RPMI8226 (cell line): ENCODE measurements around the gene SLC9C1.

Source experiments
- DNase-seq: peaks from one replicate; pipeline ENCODE4 v3.0.0-alpha.2; 2015

Gene SLC9C1

DNA sequence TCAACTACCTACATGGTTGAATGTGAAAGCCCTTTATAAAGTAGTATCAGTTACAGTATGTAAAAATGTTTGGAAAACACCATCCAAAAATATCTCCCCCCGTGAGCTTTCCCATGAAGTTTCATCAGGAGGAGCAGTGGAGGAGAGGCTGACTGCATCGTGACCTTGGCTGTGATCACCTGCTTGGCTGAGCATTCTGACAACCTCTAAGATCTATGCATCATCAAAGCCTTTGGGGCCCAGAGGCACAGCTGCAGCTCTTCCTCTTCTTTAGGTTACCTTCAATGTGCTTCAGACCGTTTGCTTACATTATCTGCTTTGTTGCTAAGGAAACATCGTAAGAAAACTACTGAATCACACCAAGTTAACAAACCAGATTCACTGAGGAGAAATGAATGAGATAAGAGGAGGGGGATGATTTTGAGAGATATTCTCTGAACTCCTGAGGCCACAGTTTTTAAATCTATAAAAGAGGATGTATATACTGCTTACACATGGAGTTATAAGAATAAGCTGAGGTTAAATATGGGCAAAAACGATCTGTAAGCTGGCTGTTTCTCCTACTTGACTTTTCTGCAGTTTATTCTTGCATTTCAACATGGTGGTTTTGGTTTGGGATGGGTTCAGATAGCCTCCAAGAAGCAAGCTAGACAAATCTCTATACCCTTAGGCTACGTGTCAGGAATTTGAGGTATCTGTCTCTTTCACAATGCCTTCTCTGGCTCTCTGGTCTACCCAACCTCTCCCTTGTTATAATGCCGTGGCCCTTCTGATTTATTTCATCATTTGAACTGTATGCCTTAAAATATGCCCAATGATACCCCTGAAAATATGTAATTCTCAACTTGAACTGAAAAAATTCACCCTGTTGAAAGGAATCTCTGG, 164.9 kb downstream of the SLC9C1 start:
- DNase-seq, result peak; percentile 32

DNA sequence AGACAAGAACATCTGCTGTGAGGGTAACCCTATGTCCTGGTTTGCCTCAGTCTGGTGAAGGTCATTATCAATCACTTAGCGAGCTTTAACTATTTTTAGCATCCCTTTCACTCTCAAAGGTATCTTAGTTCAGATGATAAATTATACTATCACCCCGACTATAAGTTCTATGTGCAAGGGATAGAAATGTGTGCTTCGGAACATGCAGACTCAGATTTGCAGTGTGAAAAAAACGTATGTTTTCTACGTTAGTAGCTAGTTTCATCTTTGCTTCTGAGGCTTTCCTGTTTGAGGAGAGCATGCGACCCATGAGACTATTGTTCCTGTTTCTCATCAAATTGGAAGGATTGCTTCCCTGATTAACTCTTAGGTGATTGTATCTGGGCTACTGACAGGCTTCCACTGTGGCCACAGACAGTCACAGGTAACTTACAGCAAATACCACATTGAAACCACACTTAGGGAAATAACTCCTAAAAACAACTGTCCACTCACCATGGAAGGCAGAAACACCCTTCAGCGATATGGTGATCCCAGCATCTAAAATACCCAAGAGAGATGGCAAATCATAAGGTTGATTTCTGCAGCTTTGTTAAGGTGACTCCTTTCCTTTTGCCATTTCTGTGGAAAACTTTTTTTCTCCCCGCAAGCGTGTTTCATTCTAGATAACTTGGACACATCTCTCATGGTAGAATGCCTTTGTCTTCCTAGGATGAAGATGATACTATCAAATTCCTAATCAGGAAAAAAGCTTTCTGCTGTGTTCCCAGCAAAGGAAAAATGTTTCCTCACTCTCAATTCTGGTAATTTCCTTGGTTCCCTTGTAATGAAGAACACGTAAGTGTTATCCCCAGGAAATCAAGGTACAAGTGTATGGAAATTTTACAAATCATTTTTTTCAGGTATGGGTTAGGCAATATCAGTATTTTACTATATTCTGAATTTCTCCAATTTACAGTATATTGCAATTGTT, 166.2 kb downstream of the SLC9C1 start:
- DNase-seq, result no peak

DNA sequence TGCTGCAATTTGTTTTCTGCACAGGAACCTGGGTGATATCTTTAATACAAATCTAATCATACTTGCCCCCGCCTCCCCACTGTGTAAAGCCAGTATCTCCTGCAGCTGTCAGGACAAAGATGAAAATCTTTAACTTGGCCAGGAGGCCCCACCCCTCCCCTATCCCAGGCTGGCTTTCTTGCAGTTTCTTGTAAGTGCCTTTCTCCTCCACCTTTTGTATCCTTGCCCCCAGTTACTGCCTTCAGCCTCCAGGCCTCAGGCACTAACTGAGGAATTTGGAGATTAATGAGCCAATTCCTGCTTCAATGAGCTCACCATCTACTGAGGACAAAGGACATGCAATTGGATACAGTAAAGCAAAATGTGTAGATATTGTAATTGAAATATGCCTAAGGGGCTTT, 167.5 kb downstream of the SLC9C1 start:
- no peak for DNase-seq

DNA sequence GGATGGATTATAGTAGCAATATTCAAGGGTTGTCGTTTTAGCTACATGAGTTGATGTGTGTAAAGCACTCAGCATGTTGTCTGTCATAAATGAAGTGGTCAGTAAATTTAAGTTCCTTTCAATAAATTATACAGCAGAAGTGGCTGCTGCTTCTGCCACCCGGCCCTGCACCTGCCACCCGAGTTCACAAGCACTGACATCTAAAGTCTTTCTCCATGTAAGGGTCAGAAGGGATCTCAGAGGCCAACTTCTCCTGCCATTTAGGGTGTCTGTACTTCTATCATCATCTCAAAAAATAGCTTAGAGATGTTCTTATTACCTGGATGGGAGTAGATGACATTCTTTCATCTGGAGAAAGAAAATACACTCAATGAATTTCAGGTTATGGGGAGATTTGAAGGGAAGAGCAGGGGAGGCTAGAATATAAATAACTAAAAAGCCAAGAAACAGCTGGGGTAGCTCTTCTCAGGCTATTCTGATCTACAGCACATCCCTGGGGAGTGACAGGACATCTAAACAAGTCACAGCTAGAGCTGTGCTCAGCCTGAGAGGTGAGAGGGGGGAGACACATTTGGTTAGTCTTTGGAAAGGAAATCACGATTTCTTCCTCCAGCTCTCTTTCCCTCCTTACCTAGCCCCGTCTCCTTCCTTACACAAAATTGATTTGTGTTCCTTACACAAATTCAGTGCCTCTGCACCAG, 169.0 kb downstream of the SLC9C1 start:
- no peak for DNase-seq

DNA sequence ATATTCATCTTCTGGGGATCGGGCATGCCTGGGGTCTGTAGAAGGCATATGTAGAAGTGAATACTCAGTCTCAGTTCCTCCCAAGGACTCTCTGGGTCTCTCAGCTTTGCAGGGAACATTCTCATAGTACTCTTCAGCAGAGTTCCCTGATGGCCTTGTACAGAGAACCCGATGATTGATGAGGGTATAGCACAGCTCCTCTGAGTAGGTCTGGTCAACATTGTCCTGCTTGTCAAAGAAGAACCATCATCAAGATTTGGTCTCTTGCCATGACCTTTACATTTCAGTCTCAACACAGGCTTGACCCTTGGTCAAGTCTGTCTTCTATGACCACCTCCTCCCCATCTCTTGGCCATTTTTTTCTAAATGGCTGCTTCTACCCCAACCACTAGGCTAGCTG, 170.5 kb downstream of the SLC9C1 start:
- no peak for DNase-seq

DNA sequence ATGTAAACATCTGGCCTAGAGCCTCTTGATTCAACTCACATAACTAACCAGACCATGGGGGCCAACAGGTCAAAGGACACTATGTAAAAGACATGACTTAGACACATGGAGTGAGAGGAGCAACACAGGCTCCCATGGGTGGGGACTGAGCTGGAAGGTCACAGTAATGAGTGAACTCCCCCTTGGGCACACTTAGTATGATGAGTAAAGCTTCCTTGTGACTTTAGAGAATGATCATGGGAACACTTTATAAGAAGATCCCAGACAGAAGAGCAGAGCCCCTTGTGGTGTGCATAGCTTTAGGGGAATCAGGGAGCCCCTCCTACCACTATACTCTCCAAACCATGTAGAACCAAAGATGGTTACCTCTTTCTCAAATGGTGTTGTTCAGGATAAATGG, 171.1 kb downstream of the SLC9C1 start:
- no peak for DNase-seq

DNA sequence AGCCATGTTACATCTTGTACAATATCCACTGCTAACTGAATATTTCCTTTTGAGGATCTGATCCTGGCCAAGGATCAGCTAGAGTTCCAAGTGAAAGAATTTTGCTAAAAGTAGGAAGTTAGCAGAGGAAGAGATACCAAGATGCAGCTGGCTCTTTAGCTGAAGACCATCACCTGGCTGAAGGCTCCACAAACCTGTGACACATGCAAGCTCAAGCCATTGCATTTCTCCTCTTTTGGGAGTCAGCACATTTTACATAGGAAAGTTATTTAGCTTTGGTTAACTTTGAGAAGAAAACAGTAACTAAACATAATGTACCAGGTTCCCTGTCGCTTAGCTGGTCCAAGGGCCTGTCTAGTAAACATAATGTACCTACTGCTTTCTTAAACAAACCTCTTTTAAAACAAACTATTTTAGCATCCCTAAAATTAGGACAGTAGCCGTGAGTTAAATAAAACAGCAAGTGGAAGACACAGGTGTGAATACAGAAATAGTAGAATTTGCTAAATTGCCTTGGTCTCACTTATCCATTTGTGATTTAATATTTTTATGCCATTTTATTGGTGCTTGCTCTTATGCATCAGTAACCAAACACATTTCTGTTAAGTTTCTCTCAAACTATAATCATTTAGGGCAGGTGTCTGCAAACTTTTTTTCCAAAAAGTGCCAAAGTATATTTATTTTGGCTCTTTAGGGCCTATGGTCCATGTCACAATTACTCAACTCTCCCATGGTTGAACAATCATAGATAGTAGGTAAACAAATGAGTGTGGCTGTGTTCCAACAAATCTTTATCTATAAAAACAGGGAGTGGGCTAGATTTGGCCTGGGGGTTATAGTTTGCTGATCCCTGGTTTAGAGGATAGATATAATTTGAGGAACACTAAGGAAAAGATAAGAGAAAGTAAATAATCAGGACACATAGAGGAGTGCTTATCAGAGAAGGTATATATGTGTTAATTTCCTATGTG, 172.2 kb downstream of the SLC9C1 start:
- peak; percentile 29 for DNase-seq

DNA sequence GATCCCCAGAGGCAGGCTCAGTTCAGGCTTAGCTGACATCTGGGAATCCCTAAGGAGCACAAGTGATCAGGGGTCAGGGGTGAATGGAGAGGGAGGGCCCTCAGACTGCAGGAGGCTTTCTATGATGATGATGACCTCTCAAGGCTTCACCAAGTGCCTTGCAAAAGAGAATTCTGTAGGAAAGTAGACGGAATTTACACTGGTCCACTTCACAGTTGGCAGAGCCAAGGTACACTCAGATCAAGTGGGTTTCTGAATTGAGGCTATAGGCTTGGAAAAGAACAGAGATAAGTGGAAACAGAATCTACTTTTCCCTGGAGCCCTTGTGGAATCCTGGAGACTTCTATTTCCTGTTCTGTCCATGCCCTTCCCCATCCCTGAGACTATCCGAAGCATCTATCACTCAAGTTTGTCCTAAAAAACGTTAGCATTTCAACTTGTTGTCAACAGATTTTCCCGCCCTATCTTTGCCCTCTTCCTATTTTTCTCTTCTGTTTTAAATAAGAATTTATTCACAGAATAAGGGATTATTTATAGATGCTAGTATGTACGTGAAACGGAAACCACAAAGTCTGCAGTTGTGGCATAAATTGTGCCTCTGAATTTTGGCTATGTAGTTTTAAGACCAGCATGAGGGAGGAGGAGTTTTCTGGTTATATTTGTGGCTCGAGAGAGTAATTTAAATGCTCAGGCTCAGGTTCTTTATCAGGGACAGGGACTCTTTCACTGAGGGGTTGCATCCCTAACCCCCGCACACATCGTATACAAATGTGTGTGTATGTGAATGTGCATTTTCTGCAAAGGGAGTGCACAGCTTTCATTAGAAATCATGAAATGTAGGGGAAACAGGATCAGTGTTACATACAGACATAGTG, 173.8 kb downstream of the SLC9C1 start:
- DNase-seq, result peak; percentile 36

DNA sequence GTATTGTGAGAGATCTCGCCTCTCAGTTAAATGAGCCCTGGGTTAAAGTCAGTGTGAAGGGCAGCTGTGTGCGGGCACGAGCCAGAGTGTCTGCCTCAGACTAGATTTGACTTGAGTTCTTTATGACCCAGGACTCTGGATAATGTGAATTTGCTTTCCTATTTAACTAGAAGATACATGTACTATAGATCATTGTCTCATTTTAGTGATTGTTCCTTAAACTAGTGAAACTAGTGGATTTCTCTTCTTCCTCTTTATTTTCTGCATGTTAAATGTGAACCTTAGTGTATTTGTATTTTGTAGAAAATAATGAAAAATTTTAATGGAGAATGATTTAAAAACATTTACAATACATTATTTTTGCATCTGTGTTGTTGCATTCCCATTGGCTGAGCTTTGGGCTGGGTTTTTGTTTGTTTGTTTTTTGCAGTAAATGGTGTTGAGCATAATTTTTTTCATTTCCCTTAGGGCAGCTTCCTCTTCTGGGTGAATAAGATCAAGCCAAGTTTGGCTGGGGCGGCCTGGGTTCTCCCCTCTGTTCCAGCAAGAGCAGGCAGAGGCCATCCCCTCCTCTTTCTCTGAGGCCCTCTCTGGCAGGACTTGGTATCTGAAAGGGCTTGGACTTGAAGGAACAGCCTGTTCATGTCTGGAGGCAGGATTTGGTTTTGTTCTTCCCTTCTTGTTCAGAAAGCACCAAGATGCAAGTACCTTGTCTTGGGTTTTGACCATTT, 176.0 kb downstream of the SLC9C1 start:
- DNase-seq, result peak; percentile 45

DNA sequence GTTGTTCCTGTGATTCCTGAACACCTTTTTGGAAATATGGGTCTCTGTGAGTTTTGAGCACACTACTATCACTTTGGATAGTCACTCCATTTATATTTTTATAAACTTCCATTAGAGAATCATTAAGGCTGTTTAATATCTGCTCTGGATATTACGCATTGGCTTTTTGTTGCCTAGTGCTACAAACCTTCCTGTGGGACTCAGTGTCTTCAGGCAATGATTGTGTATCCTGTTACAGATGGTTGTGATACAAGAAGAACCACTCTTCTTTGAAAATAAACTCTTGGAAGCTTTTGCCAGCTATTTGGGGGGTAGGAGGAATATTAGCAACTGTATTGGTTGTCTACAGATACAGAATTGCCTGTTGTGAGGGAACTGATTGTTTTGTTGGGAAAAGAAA, 176.6 kb downstream of the SLC9C1 start:
- no peak for DNase-seq

DNA sequence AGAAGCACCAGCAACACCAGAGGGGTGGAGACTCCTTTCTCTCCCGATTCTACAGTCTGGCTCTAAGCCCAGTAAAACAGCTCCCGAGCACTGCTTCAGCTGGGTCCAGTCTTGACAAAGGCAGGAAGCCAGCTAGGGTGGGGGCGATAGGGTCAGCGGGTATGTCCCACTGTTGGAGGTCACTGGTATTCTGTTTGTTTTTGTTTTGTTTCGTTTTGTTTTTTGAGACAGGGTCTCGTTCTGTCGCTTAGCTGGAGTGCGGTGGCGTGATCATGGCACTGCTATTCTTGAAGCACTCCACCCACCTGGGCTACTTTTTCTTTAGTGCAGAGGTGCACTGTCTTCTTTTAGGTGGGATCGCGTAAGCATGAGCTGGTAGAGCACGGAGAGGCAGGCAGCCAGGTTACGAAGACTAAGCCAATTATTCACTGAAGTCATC, 177.2 kb downstream of the SLC9C1 start:
- DNase-seq, result peak; percentile 16

DNA sequence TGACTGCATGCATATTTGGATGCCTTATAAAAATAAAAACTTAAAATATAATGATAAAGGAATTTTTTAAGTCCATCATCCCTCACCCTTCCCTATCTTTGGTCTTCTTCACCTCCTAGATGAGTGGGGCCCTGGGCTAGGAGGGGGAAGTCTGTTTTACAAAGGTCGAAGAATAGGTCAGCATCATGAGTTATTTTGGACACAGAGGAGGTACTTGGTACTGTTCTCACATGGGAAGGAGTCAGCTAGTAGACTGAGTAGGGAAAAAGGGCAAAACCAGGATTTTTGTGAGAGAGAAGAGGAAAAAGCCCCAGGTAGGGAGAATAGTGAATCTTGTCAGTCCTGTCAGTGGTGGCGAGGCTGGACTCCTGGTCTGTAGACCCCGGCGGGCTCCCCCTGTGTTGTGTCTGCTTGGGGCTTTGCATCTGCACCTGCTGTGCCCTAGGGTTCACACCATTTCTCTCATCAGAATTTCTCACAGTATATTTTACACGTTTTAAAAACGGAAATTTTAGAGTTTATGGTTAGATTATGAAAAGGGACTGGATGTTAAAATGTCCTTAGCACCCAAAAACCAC, 178.1 kb downstream of the SLC9C1 start:
- no peak for DNase-seq

DNA sequence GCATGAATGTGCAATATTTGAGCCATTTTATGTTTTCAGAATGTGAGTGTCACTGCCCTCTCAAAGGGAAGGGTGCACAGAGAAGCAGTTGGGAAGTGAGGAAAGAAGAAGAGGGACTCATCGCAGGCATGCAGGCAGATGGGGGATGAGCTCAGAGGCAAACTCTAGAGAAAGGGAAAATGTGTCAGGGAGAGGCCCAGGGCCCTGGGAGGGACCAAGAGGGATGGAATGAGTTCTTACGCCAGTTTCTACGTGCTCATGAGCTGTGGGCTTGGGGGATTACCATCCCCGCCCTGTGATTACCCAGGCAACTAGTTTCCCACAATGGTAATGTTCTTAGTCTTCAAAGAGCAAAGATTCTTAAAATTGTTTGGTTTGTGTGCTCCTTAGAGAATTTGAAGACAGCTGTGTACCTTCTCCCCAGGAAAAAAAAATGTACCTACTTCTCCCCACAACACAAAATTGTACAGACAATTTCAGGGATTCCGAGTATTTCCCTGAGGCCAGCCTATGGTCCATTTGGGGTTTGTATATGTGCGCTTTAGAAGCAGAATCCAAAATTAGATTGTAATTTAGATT, 178.8 kb downstream of the SLC9C1 start:
- DNase-seq, result no peak

DNA sequence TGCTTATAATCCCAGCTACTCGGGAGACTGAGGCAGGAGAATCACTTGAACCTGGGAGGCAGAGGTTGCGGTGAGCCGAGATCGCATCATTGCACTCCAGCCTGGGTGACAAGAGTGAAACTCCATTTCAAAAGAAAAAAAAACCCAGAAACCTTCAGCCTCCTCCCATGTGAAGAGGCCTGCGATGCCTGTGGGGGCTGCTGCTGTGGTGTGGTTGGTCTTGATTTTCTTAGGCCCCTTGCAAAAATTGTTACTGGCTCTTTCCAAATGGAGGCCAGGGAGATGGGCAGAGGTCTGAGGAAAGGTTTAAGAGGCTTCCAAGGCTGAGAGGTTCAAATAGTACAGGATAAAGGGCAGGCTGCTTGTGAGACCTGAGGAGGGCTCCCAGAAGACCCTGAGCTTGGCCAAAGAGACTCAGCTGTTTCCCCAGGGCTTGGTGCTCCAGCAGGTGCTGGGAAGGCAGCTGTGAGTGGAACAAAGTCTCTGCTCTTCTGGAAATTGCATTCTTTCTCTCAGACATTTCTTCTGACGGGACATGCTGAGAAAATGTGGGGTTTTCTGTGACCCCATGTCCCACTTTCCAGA, 179.3 kb downstream of the SLC9C1 start:
- DNase-seq, result no peak

DNA sequence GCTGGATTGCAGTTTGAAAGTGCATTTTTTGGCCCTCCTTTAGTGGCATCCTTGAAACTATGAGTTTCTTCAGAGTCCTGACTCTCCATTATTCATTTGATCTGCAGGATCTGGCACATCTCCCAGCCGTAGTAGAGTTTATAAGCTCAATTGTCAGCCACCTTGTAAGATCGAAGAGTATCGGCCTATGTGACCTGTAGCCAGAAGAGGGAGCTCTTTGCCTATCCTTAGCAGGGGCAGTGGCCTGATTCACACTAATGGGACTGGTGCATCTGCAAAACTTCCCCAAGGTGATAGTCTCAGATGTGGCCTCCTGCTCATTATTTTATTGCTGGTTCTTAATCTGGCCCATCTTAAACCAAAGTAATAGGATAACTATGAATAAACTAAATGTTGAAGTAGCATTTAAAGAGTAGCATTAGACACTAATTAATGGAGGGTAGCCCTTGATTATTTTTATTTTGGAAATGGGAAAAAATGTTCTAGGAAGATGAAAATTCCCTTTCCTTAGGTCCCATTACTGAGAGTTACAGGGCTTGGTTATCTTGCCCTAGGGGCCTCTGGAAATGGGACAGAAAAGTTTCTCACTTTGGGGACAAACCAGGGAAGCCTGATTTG, 182.1 kb downstream of the SLC9C1 start:
- peak; percentile 73 for DNase-seq

DNA sequence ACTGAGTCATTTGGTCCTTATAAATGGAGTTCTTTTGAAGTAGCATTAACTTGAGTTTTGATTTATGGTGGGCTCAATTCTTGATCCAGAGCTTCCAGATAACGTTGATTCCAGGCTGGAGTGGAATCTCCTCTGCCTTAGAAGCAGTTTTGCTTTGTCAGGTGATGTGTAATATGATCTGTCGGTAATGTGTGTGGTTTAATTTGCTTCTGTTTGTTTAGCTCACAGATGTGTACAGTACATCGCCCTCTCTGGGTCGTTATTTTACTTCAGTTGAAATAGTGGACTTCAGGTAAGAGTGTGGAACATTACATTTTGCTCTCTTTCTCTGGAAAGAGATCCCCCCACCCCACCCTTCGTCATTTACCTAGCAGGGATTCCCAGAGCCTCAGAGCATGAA, 184.7 kb downstream of the SLC9C1 start:
- no peak for DNase-seq

DNA sequence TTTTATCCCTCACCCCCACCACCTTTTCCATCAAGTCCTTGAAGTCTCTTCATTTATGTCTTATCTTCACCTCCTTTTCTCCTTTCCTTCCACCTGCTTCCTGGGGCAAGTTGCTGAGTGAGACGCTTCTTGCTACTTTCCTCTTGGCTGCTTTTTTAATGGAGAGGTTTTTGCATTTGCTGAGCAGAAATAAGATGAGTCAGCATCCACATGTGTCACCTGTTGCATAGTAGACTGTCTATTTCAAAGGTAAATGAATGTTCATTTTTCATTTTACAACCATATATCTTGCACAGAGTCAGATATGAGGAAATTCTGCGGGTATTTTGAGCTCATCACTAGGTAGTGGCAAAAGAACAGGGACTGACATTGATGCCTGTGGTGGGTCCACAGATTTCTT, 189.2 kb downstream of the SLC9C1 start:
- no peak for DNase-seq

DNA sequence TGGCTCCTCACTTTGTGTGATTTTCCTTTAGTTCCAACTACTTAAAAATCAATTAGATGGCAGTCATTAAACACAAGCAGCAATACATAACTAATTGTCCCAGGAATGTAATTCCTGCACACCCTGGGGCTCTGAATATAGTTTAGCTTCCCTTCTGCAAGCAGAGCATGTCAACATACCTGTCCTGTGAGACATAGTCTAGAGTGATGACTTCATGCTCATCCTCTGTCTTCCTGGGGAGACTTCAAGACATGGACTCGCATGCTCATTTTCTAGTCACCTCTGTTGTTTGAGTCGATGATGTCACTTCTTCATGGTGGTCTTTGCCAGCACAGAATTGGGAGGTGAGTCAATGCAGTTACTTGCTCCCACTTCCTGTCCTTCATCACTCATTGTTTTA, 192.1 kb downstream of the SLC9C1 start:
- DNase-seq, result no peak
